ENCODE measurements around the gene YBX3. TPM values are rescaled to one million over a fixed set of nuclear protein-coding genes. Genes with fewer than 3 reads are reported as not detected.

YBX3 gene
- total RNA-seq, 1 donor: 142 TPM

DNA sequence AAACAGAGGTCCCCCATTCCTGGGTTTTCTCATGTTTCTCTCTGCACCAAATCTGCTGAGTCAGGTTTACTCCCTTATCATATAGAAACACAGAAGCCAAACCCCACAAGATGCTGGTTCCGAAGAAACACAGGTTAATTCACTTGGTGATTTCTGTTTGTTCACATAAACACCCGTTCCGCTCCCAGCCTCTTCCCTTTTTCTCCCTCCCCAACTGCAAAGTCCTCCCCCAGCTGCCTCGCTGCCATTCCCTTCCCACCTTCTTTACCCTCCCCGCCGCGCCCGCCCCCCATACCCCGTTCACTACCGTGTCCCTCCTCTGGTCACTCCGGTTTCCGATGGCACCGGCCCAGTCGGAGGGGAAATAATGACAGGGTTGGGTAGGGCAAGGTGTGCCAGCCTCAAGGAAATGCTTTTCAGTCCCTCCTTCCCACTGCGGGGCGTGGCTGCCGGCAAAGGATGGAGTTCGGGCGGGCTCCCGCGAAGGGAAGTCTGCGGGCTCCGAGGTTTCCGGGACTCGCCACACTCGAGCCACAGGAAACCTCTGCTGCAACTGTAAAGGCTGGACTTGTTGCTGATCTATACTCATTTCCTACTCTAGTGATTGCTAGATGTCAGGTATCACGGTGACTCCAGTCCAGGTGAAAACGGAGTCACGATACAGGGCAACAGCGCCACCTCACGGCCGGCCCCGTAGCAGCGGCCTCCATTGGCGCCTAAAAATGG, 49.3 kb downstream of the YBX3 start, which contains the start of gene STYK1:
Gene STYK1, minus strand, starts transcription at position 394 of the 726 bp plus-strand sequence. CDS start 39,434 bp downstream, outside the sequence.
- peak; percentile 41 to 97 (median 95) for DNase-seq (ENCODE audit: low read depth in 2 of 3, low spot score in 2 of 3)

GRCh38 chr12:10672231-10672868, 50.8 kb downstream of the YBX3 start:
- DNase-seq (ENCODE audit: low read depth in 2 of 3, low spot score in 2 of 3): peak in 1 of 3 donors; percentile 27

GRCh38 chr12:10669533-10669932, 53.6 kb downstream of the YBX3 start:
- no peak for DNase-seq (ENCODE audit: low read depth in 2 of 3, low spot score in 2 of 3)

GRCh38 chr12:10668526-10668925, 54.6 kb downstream of the YBX3 start:
- peak in 2 of 3 donors; percentile 29 to 42 for DNase-seq (ENCODE audit: low read depth in 2 of 3, low spot score in 2 of 3)

- no peak for DNase-seq (ENCODE audit: low read depth in 2 of 3, low spot score in 2 of 3)
Measured at GRCh38 chr12:10667581-10667980, 55.5 kb downstream of the YBX3 start.

GRCh38 chr12:10664499-10664898, 58.6 kb downstream of the YBX3 start:
- no peak for DNase-seq (ENCODE audit: low read depth in 2 of 3, low spot score in 2 of 3)

DNA sequence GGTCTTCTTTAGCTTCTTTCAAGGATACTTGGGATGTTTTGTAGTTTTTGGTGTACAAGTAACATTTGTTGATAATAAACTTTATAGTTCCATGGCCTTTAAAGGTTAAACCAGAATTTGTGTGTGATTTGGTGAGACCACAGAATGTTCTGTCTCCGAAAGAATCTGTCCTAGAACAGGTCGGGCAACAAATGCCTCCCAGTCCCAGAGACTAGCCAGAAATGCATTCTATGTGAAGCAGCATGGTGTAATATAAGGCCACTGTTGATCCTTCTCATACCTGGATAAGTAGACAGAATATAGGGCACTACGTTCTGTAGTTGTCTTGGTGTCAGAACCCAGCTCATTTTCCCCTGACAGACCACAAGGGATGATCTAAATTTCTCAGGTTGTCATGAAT, 59.3 kb downstream of the YBX3 start:
- no peak for DNase-seq (ENCODE audit: low read depth in 2 of 3, low spot score in 2 of 3)

- no peak for DNase-seq (ENCODE audit: low read depth in 2 of 3, low spot score in 2 of 3)
Measured at GRCh38 chr12:10661338-10661737, 61.8 kb downstream of the YBX3 start.

DNA sequence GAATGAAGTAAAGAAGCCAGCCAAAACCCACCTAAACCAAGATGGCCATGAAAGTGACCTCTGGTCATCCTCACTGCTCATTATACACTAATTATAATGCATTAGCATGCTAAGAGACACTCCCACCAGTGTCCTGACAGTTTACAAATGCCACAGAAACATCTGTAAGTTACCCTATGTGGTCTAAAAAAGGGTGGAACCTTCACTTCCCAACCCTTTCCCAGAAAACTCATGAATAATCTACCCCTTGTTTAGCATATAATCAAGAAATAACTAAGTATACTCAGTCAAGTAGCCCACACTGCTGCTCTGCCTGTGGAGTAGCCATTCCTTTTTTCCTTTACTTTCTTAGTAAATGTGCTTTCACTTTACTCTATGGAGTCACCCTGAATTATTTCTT, 69.1 kb downstream of the YBX3 start:
- no peak for DNase-seq (ENCODE audit: low read depth in 2 of 3, low spot score in 2 of 3)

GRCh38 chr12:10652192-10652591, 70.9 kb downstream of the YBX3 start:
- DNase-seq (ENCODE audit: low read depth in 2 of 3, low spot score in 2 of 3): no peak

Other genes starting within 250 kb of the YBX3 start
- gene EIF2S3B, start 217.4 kb downstream of the YBX3 start, total RNA-seq: 10.2 TPM
- gene MAGOHB, start 109.7 kb downstream of the YBX3 start, total RNA-seq: 2.7 TPM
- gene STYK1, start 49.3 kb downstream of the YBX3 start, total RNA-seq: 1.6 TPM
- not detected for gene TAS2R7, start 79.3 kb upstream of the YBX3 start, total RNA-seq
- gene TAS2R8, start 84.0 kb upstream of the YBX3 start, total RNA-seq: not detected
- gene TAS2R9, start 86.8 kb upstream of the YBX3 start, total RNA-seq: under 0.01 TPM
- 0.27 TPM for gene TAS2R10, start 103.0 kb upstream of the YBX3 start, total RNA-seq
- gene PRR4, start 126.2 kb upstream of the YBX3 start, total RNA-seq: 1.1 TPM
- 34.7 TPM for gene PRH1, start 160.9 kb upstream of the YBX3 start, total RNA-seq
- 1.3 TPM for gene TAS2R13, start 186.2 kb upstream of the YBX3 start, total RNA-seq
- gene PRH2, start 205.9 kb upstream of the YBX3 start, total RNA-seq: not detected
- 1.9 TPM for gene TAS2R14, start 215.9 kb upstream of the YBX3 start, total RNA-seq

Data from hematopoietic multipotent progenitor cell (in vitro differentiated cells).